Measurements from ENCODE around the gene ZNF516.

The ZNF516 gene

DNA sequence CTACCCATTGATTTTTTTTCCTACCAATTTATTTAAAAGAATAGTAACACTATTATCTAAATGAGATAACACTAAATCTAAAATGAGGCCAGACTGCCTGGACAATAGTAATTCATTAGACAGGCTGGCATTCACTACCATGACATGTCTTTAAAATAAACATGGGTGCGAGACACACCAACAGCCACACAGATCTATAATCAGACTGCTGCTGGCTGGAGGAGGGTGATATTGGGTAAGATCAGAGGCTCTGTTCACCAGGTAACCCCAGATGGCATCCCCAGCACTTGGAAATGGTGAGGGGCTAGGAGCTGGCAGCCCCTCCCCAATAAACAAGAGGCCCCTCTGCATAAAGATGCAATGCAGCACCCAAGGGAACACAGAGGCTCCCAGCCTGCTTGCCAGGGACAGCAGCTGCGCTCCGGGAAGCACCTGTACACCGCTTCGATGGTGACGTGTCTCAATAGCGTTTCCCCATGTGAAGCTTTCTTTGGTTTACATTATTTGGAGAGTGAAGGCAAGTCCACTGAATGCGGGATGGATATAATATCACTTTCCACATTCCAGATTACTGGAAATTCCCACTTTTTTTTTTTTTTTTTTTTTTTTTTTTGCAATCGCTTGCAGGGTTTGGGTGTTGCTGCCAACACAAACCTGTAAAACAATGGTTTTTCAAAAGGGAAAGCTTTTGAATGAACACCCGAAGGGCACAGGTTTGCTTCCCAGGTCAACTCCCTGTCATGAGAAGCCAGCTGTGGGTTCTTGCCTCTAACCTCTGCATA, 159.0 kb downstream of the ZNF516 start:
- no peak for DNase-seq

DNA sequence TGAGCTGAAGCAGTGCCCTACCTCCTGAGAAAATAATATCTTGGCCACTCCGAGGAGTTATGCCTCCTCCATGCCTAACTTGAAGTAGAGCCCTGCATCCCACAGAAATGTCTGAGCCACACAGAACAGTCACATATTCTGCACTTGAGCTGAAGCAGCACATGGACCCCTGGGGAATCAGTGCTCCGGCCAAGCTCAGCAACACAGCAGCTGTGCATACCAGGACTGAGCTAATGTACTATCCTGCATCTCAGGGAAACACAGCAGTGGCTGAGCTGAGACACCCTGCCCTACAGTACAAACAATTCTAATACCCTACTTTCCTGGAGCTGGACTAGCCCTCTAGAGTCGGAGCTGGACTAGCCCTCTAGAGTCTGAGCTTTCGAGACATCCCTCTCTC, 166.9 kb downstream of the ZNF516 start:
- no peak for DNase-seq

DNA sequence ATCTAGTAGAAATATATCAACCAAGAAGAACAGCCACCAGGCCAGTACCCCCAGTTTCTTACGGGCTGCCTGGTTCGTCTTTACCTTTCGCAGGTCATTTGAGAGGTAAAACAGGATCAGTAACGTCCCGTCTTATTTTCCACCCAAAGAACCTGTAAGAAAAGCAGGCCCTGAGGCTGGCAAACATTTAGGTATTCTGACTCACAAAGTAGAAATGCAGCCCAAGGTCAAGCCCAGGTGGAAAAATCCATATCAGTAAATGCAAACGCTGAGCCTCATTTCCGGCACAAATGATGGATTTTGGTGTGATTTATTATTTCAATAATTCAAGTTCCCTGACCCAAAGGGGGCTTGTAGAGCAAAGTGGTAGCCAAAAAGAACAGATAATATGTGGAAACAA, 171.2 kb downstream of the ZNF516 start:
- DNase-seq: no peak

DNA sequence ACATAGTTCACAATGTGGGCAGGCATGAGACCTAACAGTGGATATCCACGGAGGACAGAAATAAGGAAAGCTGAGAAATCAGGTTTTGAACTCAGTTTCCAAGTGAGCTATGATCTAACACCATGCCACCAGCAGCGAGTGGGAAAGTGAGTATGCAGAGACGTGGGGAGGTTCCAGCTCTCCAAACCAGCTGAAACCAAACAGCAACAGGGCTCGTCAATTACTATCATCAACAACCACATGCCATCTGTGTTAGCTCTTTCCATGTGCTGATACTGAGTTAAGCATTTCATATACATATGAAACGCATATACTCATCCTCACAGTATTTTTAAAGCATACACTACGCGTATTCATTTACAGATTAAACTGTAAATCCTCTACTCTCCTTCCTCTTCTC, 172.4 kb downstream of the ZNF516 start:
- no peak for DNase-seq

DNA sequence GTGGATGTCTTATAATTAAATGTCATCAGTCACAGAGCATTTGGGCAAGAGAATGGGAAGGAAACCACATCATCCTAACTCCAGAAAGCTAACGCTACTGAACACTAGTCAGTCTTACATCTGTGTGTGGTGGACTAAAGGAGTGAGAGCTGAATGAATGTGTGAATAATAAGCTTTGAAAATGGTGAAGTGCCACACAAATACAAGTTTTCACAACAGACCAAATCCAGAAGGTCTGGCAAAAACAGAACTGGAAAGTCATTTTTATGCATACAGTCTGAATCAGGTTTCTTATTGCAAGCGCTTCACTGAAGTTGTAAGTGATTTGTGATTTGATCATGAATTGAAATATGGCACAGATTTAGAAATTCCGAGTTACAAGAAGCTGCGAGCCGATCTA, 175.7 kb downstream of the ZNF516 start:
- DNase-seq: no peak

DNA sequence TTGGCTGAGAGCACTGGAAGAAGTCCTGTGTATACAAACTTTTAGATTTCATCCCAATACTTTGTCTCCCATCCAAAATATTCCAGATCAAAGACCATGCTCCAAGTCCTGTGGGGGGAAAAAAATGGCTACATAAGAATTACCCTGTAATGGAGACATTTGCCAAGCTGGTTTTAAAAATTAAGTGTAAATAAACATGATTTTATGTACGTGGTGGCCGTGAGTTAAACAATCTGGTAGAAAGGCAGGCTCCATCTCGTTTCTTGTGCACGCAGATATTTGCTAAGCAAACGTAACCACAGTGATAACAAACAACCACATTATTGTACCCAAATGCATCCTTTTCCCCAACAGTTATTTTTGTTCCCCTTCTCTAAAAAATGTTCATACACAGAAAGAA, 176.4 kb downstream of the ZNF516 start:
- no peak for DNase-seq

DNA sequence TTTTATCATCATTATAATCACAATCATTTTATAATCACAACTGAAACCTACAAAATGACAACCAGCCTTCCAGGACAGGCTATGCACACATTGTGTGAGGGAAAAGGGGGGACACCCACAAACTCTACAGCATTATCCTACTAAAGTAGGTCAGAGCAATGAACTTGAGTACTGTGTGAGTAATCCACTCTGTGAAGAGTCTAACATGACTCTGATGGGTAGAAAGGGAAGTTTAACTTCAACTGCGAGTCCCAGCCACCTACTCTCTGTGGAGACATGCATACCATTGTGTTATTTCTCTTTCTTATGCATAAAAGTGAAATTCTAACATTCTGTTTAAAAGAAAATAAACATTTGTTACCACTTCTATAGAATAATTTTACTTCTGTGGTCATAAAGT, 177.9 kb downstream of the ZNF516 start:
- no peak for DNase-seq

DNA sequence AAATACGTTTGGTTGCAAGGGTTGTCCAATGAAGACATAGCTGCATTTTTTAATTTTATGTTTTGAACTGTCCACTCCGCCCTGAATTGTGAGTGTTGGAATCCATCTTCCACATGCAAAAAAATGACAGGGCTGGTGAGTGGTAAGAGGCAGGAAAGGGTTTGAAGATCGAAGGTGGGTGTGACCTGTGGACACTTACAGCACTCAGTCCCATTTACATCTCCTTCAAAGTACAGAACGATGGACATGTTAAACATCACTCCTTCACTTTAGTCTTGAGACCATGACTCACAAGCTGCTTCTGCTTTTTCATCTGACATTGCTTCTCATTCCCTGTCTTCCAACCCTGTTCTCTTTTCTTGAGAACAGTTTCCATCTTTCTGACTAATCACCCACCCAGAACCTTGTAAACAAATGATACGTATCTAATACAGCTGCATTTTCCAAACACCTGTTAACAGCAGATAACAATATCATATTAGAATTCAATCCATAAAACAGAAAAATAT, 179.3 kb downstream of the ZNF516 start:
- DNase-seq: no peak

DNA sequence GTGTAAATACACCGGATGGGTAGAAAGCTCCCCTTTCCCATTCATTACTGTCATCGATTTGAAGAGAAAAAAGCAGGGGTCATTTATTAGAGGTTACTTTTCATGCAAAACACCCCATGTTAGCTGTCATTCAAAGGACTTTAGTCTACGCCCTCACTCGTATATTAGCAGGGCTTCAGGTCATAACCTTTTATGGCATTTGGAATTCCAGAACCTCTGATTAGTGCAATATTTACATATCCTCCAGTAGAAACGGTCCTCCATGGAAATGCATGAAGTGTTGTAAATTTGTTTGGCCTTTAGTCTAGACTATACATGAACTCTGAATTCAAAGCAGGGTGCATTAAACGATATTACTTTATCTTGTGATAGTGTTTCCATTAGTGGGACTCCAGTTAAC, 180.5 kb downstream of the ZNF516 start:
- no peak for DNase-seq

DNA sequence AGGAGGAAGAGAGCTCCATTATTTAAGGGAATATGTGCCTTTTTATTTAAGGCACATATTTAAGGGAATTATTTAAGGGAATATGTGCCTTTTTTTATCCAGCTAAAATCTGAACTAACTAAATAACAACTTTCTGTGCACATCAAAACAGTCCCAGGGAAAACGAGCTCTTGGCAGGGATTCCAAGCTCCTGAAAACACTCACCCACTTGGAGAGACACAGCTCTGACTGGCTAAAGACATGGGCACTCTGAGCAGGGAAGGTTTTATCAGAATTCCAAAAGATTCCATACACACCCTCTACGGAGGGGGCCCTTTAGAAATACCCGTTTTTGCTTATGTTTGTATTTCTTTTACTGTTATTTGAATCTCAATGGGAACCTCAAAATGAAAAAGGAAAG, 181.0 kb downstream of the ZNF516 start:
- DNase-seq: no peak
